ENCODE measurements around the gene GBF1.

Gene GBF1

DNA sequence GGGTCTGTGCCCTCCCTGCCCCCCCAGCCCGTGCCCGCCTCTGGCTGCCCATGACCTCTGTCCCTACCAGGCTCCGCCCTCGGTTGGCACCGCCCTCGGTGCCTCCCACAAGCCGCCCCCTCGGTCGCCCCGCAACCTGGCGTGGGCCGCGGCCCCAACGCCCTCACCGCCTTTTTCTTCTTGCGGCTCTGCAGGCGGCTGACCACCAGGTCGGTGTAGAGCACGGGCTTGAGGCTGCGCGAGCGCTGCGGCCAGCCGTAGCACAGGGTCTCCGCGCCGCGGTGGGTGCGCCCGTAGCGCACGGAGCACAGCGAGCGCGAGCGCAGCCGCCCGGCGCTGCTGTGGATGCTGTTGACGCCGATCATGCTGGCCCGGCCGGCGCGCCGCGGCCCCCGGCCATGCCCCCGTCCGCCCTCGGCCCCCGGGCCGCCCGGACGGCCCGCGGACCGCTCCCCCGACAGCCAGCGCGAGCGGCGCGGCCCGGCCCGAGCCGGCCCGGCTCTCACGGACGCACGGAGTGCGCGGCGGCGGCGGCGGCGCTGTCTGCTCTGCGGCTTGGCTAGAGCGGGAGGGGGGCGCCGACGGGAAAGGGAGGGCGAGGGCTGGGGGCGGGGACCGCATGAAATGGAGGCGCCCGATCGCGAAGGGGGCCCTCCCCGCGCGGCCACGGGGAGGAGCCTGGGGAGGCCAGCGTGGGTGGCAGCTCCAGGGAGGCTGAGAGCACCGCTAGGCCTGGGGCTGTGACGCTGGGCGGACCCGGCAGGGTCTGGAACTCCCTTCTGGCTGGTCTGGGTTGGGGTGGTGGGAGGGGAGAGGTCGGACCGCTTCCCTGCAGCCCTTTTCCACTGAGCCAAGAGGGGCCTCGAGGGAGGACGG, 163.6 kb downstream of the GBF1 start:
- CTCF ChIA-PET = interaction anchor here (0.7 to 1.2 kb wide), 3 partner anchors 9 to 15 kb away, joined by 3 to 5 read pairs (median 3); partner anchors contain the start of gene FBXL15
- POLR2A ChIA-PET = interaction anchor here (0.6 to 2.2 kb wide), 6 partner anchors 9 to 41 kb away, joined by 3 to 7 read pairs (median 3); partner anchors contain the start of genes CUEDC2, FBXL15 and NFKB2
- no peak for TF ChIP-seq CTBP1 (IDR thresholded peaks at IDR 0.05; ENCODE audit: borderline replicate concordance)
- no peak for TF ChIP-seq TARDBP (IDR thresholded peaks at IDR 0.05)
- no peak for TF ChIP-seq FOXK2 (IDR thresholded peaks at IDR 0.05)
- no peak for TF ChIP-seq L3MBTL2 (conservative IDR thresholded peaks at IDR 0.05)
- no peak for TF ChIP-seq FOXA1 (IDR thresholded peaks at IDR 0.05)
- no peak for TF ChIP-seq FOXM1 (IDR thresholded peaks at IDR 0.05; ENCODE audit: borderline replicate concordance)
- TF ChIP-seq BHLHE40 (IDR thresholded peaks at IDR 0.05; ENCODE audit: borderline replicate concordance) = no peak
- TF ChIP-seq SP1 (IDR thresholded peaks at IDR 0.05) = no peak
- no peak for TF ChIP-seq NFRKB (IDR thresholded peaks at IDR 0.05)
- TF ChIP-seq ZNF384 (IDR thresholded peaks at IDR 0.05) = no peak
- TF ChIP-seq ELF4 (IDR thresholded peaks at IDR 0.05) = no peak
- TF ChIP-seq ARNT (IDR thresholded peaks at IDR 0.05) = no peak
- TF ChIP-seq HDGF (IDR thresholded peaks at IDR 0.05; ENCODE audit: borderline replicate concordance) = no peak
- TF ChIP-seq, protein P1, sequence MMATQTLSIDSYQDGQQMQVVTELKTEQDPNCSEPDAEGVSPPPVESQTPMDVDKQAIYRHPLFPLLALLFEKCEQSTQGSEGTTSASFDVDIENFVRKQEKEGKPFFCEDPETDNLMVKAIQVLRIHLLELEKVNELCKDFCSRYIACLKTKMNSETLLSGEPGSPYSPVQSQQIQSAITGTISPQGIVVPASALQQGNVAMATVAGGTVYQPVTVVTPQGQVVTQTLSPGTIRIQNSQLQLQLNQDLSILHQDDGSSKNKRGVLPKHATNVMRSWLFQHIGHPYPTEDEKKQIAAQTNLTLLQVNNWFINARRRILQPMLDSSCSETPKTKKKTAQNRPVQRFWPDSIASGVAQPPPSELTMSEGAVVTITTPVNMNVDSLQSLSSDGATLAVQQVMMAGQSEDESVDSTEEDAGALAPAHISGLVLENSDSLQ (IDR thresholded peaks at IDR 0.05) = no peak
- no peak for TF ChIP-seq SUZ12 (IDR thresholded peaks at IDR 0.05)
- peak; percentile 54 for DNase-seq (ENCODE audit: extremely low spot score)

DNA sequence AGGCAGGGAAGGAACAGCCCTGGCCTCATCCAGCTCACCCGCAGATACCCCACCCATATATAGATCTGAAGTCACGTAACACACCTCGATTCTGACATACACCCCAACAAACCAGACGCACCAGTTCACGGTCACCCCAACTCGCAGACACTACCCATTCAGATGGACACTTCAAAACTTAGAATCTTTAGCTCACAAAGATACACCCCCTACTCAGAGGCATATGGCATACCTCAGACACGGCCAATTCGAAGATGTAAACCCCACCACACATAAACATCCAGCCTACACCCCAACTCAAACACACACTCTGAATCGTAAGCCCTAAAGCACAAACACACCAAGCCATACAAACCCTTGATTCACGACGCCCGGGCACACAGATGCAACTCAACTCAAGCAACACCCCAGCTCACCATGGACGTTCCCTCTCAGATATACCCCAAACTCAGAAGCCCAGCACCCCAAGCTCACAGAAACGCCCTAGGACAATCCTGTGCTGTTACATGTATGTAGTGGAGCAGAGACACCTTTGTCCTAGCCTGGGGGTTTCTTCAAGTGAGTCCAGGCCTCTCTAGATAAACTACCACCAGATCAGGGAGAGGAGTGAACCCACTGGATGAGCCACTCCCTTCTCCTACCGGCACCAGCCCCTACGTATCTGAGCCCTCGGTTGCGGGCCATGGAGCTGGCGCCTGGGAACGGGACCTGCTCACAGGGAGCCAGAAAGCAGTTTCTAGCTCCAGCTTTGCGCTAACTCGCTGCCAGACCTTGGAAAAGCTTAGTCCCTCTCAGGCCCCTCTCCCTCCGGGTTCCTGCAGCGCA, 164.5 kb downstream of the GBF1 start:
- POLR2A ChIA-PET = interaction anchor here (0.6 to 2.2 kb wide), 7 partner anchors 10 to 41 kb away, joined by 3 to 7 read pairs (median 3); partner anchors contain the start of genes CUEDC2, FBXL15 and NFKB2

DNA sequence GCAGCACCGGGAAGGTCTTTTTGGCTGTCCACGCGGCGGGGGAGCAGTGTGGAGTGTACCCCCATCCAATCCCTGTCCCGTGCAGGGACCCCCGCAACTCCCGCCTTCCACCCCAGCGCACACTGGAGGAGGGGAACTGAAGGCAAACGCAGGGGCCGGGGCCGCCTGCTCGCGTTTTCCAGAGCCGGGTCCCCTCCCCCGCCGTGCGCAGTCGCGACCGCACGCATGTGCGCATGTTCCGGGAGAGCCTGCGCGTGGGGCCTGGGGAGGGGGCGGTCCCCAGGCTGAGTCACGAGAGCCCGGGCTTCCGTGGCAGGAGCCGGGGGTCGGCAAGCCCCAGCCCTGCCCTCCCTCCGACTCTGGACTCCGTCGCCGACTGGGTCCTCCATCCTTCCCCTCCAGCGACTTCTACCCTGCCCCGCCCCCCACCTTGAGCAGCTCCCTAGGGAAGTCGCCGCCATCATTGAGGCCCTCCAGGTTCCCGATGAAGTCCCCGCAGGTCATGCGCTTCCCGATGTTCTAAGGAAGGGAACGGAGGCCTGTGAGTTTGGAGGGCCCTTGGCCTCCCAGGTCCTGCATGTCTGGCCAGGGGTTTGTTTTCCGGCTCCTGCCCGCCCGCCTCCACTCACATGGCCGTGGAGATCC, 165.2 kb downstream of the GBF1 start:
- ChIA-PET POLR2A (interaction anchor here (0.6 to 2.2 kb wide), 5 partner anchors 10 to 22 kb away, joined by 3 to 7 read pairs (median 3); partner anchors contain the start of genes CUEDC2, FBXL15 and NFKB2), CTCF (interaction anchor here (0.6 to 1.0 kb wide), 2 partner anchors 17 to 176 kb away, joined by 3 read pairs; no protein-coding TSS in a partner anchor)
- no peak for DNase-seq (ENCODE audit: extremely low spot score)
- TF ChIP-seq ARNT (IDR thresholded peaks at IDR 0.05) = no peak
- TF ChIP-seq L3MBTL2 (conservative IDR thresholded peaks at IDR 0.05) = no peak
- TF ChIP-seq BHLHE40 (IDR thresholded peaks at IDR 0.05; ENCODE audit: borderline replicate concordance) = no peak
- no peak for TF ChIP-seq TARDBP (IDR thresholded peaks at IDR 0.05)
- TF ChIP-seq FOXK2 (IDR thresholded peaks at IDR 0.05) = no peak
- TF ChIP-seq LEF1 (IDR thresholded peaks at IDR 0.05; ENCODE audit: borderline replicate concordance) = no peak

More for the DNA sequence above, 164.5 kb downstream of the GBF1 start:
- CTCF ChIA-PET = interaction anchor here (0.7 to 1.2 kb wide), 3 partner anchors 10 to 16 kb away, joined by 3 to 5 read pairs (median 3); partner anchors contain the start of gene FBXL15
- no peak for DNase-seq (ENCODE audit: extremely low spot score)
- TF ChIP-seq FOXK2 (IDR thresholded peaks at IDR 0.05) (no peak), L3MBTL2 (conservative IDR thresholded peaks at IDR 0.05) (no peak), SP1 (IDR thresholded peaks at IDR 0.05) (no peak), HDGF (IDR thresholded peaks at IDR 0.05; ENCODE audit: borderline replicate concordance) (no peak), TARDBP (IDR thresholded peaks at IDR 0.05) (no peak), FOXA1 (IDR thresholded peaks at IDR 0.05) (no peak), ELF4 (IDR thresholded peaks at IDR 0.05) (no peak), ARNT (IDR thresholded peaks at IDR 0.05) (no peak), ZNF384 (IDR thresholded peaks at IDR 0.05) (no peak), LEF1 (IDR thresholded peaks at IDR 0.05; ENCODE audit: borderline replicate concordance) (no peak), CTBP1 (IDR thresholded peaks at IDR 0.05; ENCODE audit: borderline replicate concordance) (no peak), BHLHE40 (IDR thresholded peaks at IDR 0.05; ENCODE audit: borderline replicate concordance) (no peak), NFRKB (IDR thresholded peaks at IDR 0.05) (no peak), FOXM1 (IDR thresholded peaks at IDR 0.05; ENCODE audit: borderline replicate concordance) (no peak)
- TF ChIP-seq, protein P1 (IDR thresholded peaks at IDR 0.05) = no peak

DNA sequence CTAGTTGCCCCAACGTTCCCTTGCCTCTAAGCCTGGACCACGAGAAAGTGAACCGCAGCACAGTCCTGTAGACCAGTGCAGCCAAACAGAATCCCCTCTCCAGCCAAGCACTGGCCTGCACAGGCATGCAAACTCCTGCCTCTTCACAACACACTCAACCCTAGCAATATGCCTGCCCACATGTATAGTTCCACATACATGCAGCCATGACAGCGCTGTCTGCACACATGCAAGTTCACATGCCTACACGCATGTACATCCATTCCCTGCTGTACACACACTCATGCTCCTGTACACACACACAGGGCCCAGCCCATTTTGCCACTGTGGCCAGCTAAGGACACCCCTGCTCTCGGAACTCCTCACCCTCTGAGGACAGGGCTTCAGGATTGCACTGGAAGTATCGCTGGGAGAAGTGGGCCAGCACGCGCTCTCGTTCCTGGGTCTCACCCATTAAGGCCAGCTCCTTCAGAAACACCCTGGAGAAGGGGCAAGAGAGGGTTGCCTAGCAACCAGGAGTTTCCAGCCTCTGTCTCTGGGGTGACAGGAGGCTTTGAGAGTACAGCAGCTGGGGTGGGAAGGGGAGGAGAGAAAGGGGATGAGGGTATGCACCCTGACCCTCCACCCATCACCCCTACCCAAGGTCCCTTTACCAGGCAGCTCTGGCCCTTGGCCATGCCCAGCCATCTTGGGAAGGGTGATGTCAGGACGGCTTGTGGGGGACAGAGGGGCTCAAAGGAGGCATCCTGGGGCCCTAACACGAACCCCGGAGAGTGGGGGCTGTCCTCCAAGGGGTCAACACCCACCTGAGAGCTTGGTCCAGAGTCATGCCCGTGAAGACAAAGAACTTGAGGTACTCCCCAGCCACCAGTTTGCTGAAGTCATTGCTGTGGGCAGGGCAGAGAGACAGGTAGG, 166.3 kb downstream of the GBF1 start:
- TF ChIP-seq L3MBTL2 (conservative IDR thresholded peaks at IDR 0.05) (no peak), BHLHE40 (IDR thresholded peaks at IDR 0.05; ENCODE audit: borderline replicate concordance) (no peak), SUZ12 (IDR thresholded peaks at IDR 0.05) (no peak), CTBP1 (IDR thresholded peaks at IDR 0.05; ENCODE audit: borderline replicate concordance) (no peak), ELF4 (IDR thresholded peaks at IDR 0.05) (no peak), ZNF384 (IDR thresholded peaks at IDR 0.05) (no peak), FOXM1 (IDR thresholded peaks at IDR 0.05; ENCODE audit: borderline replicate concordance) (no peak), LEF1 (IDR thresholded peaks at IDR 0.05; ENCODE audit: borderline replicate concordance) (no peak), HDGF (IDR thresholded peaks at IDR 0.05; ENCODE audit: borderline replicate concordance) (no peak), FOXK2 (IDR thresholded peaks at IDR 0.05) (no peak), TARDBP (IDR thresholded peaks at IDR 0.05) (no peak), ARNT (IDR thresholded peaks at IDR 0.05) (no peak), FOXA1 (IDR thresholded peaks at IDR 0.05) (no peak)
- TF ChIP-seq, protein P1 (IDR thresholded peaks at IDR 0.05) = no peak
- ChIA-PET CTCF (interaction anchor here (0.6 to 1.2 kb wide), 3 partner anchors 8 to 242 kb away, joined by 4 to 5 read pairs (median 4); no protein-coding TSS in a partner anchor), POLR2A (interaction anchor here (1.1 to 2.2 kb wide), 4 partner anchors 8 to 39 kb away, joined by 3 to 7 read pairs (median 5); partner anchors contain the start of genes CUEDC2, FBXL15 and NFKB2)
- DNase-seq (ENCODE audit: extremely low spot score) = no peak
